OCI-LY7 (cell line): Measurements from ENCODE around the gene SIK2.

Source experiments
- CTCF ChIP-seq: fragments of 200-600 bp; sonication (generic); conservative IDR thresholded peaks from 2 replicates; pipeline ENCODE4 v1.5.1; 2014; ENCODE audit warnings: mild to moderate bottlenecking, antibody characterized with exemption, low read length, moderate library complexity, mixed read lengths
- EZH2phosphoT487 ChIP-seq: fragments of 200-600 bp; sonication (generic); IDR thresholded peaks from 2 replicates; pipeline ENCODE4 v1.6.1; 2018; ENCODE audit warnings: low read depth, borderline replicate concordance, mild to moderate bottlenecking, mixed run types, antibody characterized with exemption, low read length, moderate library complexity, mixed read lengths

- TF ChIP-seq CTCF = no peak
- TF ChIP-seq EZH2phosphoT487 = no peak
Measured at GRCh38 chr11:111634981-111635705, 32.9 kb downstream of the SIK2 start.
